SK-N-SH (cell line): ENCODE measurements around the gene PPIP5K1. TPM values are rescaled to one million over a fixed set of nuclear protein-coding genes. Genes with fewer than 3 reads are reported as not detected.

Experiments used
- CTCF ChIA-PET: fragments of 300-600, 350-600 bp; formaldehyde crosslinking; extraction: SDS; loops from one replicate; lab custom pipeline; 2021; lab: Yijun Ruan, JAX
- POLR2A ChIA-PET: fragments of 350-600 bp; sonication (Branson Sonifier 250); formaldehyde crosslinking; extraction: SDS; loops from one replicate; lab custom pipeline; 2020; ENCODE audit warnings: antibody characterized with exemption, inconsistent platforms; lab: Yijun Ruan, JAX
- DNase-seq: peaks from one replicate; pipeline ENCODE4 v3.0.0; 2012
- H2AFZ ChIP-seq: fragments of 200-600 bp; sonication (generic); 2 replicates; pipeline ENCODE4 v1.8.1; 2016; ENCODE audit warnings: antibody characterized with exemption, mild to moderate bottlenecking, low read depth
- H3F3A ChIP-seq: fragments of 200-600 bp; sonication (generic); replicated peaks from 2 replicates; pipeline ENCODE3; 2016; ENCODE audit warnings: antibody characterized with exemption, mild to moderate bottlenecking; ENCODE audit not compliant: insufficient read depth
- H3K27ac ChIP-seq, 2 experiments: fragments of 200-500 bp in 1 of 2; fragments of 200-600 bp in 1 of 2; sonication (Bioruptor generic) in 1 of 2; sonication (generic), shearing (Covaris generic) in 1 of 2; 2 replicates each; pipeline versions ENCODE4 v1.5.1 to v1.6.1; 2014 to 2016; ENCODE audit warnings: low read depth in 2 of 2, inconsistent platforms in 1 of 2, low read length in 1 of 2, mild to moderate bottlenecking in 1 of 2, mixed read lengths in 1 of 2
- H3K27me3 ChIP-seq: fragments of 200-600 bp; sonication (generic), shearing (Covaris generic); 2 replicates; pipeline ENCODE4 v1.6.1; 2016; ENCODE audit warnings: mixed run types; ENCODE audit not compliant: insufficient read depth
- H3K36me3 ChIP-seq, 2 experiments: fragments of 200-500 bp in 1 of 2; fragments of 200-600 bp in 1 of 2; sonication (Bioruptor generic) in 1 of 2; sonication (generic) in 1 of 2; replicated peaks in 1 of 2; 2 replicates each; pipeline versions ENCODE3 to v1.5.1; 2014 to 2016; ENCODE audit warnings: low read length in 1 of 2, mild to moderate bottlenecking in 1 of 2; ENCODE audit not compliant: insufficient read depth in 2 of 2, control insufficient read depth in 1 of 2
- H3K4me1 ChIP-seq, 2 experiments: fragments of 200-500 bp in 1 of 2; fragments of 200-600 bp in 1 of 2; sonication (Bioruptor generic) in 1 of 2; sonication (generic), shearing (Covaris generic) in 1 of 2; 2 replicates each; pipeline versions ENCODE4 v1.5.1 to v1.6.1; 2014 to 2016; ENCODE audit warnings: low read depth in 1 of 2, low read length in 1 of 2, mixed run types in 1 of 2; ENCODE audit not compliant: insufficient read depth in 2 of 2, control insufficient read depth in 1 of 2
- H3K4me2 ChIP-seq: fragments of 200-600 bp; sonication (generic), shearing (Covaris generic); 2 replicates; pipeline ENCODE4 v1.6.1; 2017; ENCODE audit warnings: mixed run types
- H3K4me3 ChIP-seq, 2 experiments: fragments of 200-500 bp in 1 of 2; fragments of 200-600 bp in 1 of 2; sonication (Bioruptor generic) in 1 of 2; sonication (generic), shearing (Covaris generic) in 1 of 2; 2 replicates each; pipeline versions ENCODE4 v1.5.1 to v1.8.1; 2014 to 2016; ENCODE audit warnings: low read depth in 2 of 2, inconsistent platforms in 1 of 2, low read length in 1 of 2, mild to moderate bottlenecking in 1 of 2, mixed read lengths in 1 of 2, moderate library complexity in 1 of 2
- H3K79me2 ChIP-seq: fragments of 200-600 bp; sonication (generic); 2 replicates; pipeline ENCODE4 v1.8.1; 2017; ENCODE audit warnings: mild to moderate bottlenecking; ENCODE audit not compliant: insufficient read depth
- H3K9ac ChIP-seq: fragments of 200-600 bp; sonication (generic); 2 replicates; pipeline ENCODE4 v1.6.1; 2017; ENCODE audit warnings: mixed run types
- H3K9me2 ChIP-seq: fragments of 200-600 bp; sonication (generic); 2 replicates; pipeline ENCODE4 v1.6.1; 2017; ENCODE audit warnings: mixed run types
- H3K9me3 ChIP-seq: fragments of 200-600 bp; sonication (generic); 2 replicates; pipeline ENCODE4 v1.6.1; 2017; ENCODE audit warnings: mixed run types, mild to moderate bottlenecking, moderate library complexity
- H4K20me1 ChIP-seq: fragments of 200-600 bp; sonication (generic); 2 replicates; pipeline ENCODE4 v1.6.1; 2017; ENCODE audit warnings: mild to moderate bottlenecking, mixed run types; ENCODE audit not compliant: insufficient read depth
- ELF1 ChIP-seq: IDR thresholded peaks from 2 replicates; pipeline ENCODE4 v1.4.0; 2012
- EP300 ChIP-seq, 2 experiments: IDR thresholded peaks; 2 replicates each; pipeline versions ENCODE4 v1.4.0 to v1.6.1; 2012; ENCODE audit warnings: borderline replicate concordance in 1 of 2, low read depth in 1 of 2, low read length in 1 of 2
- FOSL2 ChIP-seq: IDR thresholded peaks from 2 replicates; pipeline ENCODE4 v1.4.0; 2012; ENCODE audit warnings: low read depth, mild to moderate bottlenecking, moderate library complexity, borderline replicate concordance
- FOXM1 ChIP-seq: IDR thresholded peaks from 2 replicates; pipeline ENCODE4 v1.4.0; 2012; ENCODE audit warnings: low read depth, mild to moderate bottlenecking
- GATA2 ChIP-seq: sonication (generic); formaldehyde crosslinking; IDR thresholded peaks from 2 replicates; pipeline ENCODE4 v1.5.0; 2020; ENCODE audit warnings: mild to moderate bottlenecking, missing genetic modification reagents
- MXI1 ChIP-seq: IDR thresholded peaks from 2 replicates; pipeline ENCODE4 v1.6.1; 2012; ENCODE audit warnings: mild to moderate bottlenecking, low read depth, low read length, improper control_type of control experiment
- NFIC ChIP-seq: IDR thresholded peaks from 2 replicates; pipeline ENCODE4 v1.4.0; 2012; ENCODE audit warnings: borderline replicate concordance
- NRF1 ChIP-seq: IDR thresholded peaks from 2 replicates; pipeline ENCODE4 v1.6.1; 2012; ENCODE audit warnings: low read depth, mild to moderate bottlenecking, low read length
- RFX5 ChIP-seq: IDR thresholded peaks from 2 replicates; pipeline ENCODE4 v1.6.1; 2012; ENCODE audit warnings: mild to moderate bottlenecking, improper control_type of control experiment, low read length
- RXRA ChIP-seq: IDR thresholded peaks from 2 replicates; pipeline ENCODE4 v1.4.0; 2012; ENCODE audit warnings: low read depth, mild to moderate bottlenecking, borderline replicate concordance
- SMC3 ChIP-seq: IDR thresholded peaks from 2 replicates; pipeline ENCODE4 v1.6.1; 2012; ENCODE audit warnings: low read depth, low read length, improper control_type of control experiment
- TEAD4 ChIP-seq: IDR thresholded peaks from 2 replicates; pipeline ENCODE4 v1.4.0; 2012; ENCODE audit warnings: mild to moderate bottlenecking, borderline replicate concordance; ENCODE audit not compliant: insufficient read depth
- YY1 ChIP-seq: IDR thresholded peaks from 2 replicates; pipeline ENCODE4 v1.4.0; 2012; ENCODE audit warnings: low read depth, mild to moderate bottlenecking
- polyA plus RNA-seq, 3 experiments: library from polyadenylated mRNA; depleted of rRNA; stranded (reverse); fragments of >200 nt; gene quantifications; 2 replicates each; pipeline ENCODE4 v1.2.3, GENCODE V29; 2012
- TF ChIP-seq, protein P1 (sequence below): IDR thresholded peaks from 2 replicates; pipeline ENCODE4 v1.4.0; 2012; ENCODE audit warnings: low read depth, borderline replicate concordance
- TF ChIP-seq, protein P2 (sequence below): fragments of 150-350 bp; IDR thresholded peaks from 2 replicates; pipeline ENCODE4 v1.6.1; 2017; ENCODE audit warnings: antibody characterized with exemption, low read length, low read depth, borderline replicate concordance
- TF ChIP-seq, protein P3 (sequence below): IDR thresholded peaks from 2 replicates; pipeline ENCODE4 v1.4.0; 2012; ENCODE audit warnings: low read depth
- TF ChIP-seq, protein P4 (sequence below): fragments of 200-600 bp; sonication (generic); IDR thresholded peaks from 2 replicates; pipeline ENCODE4 v1.6.1; 2017; ENCODE audit warnings: antibody characterized with exemption, mild to moderate bottlenecking, moderate library complexity
- TF ChIP-seq, protein P5 (sequence below): IDR thresholded peaks from 2 replicates; pipeline ENCODE4; 2012
- TF ChIP-seq, protein P6 (sequence below): IDR thresholded peaks from 2 replicates; pipeline ENCODE4 v1.4.0; 2012; ENCODE audit warnings: low read depth, borderline replicate concordance
- TF ChIP-seq, protein P7 (sequence below): fragments of 150-350 bp; IDR thresholded peaks from 2 replicates; pipeline ENCODE4 v1.6.1; 2016; ENCODE audit warnings: mild to moderate bottlenecking, low read depth, low read length

Gene PPIP5K1
- polyA plus RNA-seq, 1 of the 3 experiments (the other 2 are of a cell fraction) = 28.5 TPM

DNA sequence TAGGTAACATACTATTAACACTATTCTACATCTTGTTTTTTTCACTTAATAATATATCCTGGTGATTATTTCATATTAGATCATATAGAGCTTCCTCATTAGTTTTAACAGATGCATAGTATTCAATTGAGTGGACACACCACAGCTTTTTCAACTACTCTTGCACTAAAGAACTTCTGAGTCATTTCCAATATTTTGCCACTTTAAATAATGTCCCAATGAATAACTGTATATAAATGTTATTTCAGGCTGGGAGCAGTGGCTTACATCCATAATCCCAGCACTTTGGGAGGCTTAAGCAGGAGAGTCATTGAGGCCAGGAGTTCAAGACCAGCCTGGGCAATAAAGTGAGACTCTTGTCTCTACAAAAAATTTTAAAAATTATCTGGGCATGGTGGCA is 45.7 kb downstream of the PPIP5K1 start:
- DNase-seq = no peak
- H4K20me1 ChIP-seq = no peaks in the 10 kb centered on the region
- H3K9me3 ChIP-seq = peaks cover 17% of the 10 kb centered on the region
- no peaks in the 10 kb centered on the region for H3K36me3 ChIP-seq
- no peaks in the 10 kb centered on the region for H3K9me2 ChIP-seq
- H3K4me3 ChIP-seq = no peak overlapping the region
- no peak overlapping the region for H3K9ac ChIP-seq
- no peak overlapping the region for H3K27ac ChIP-seq
- H3K4me1 ChIP-seq = no peaks in the 10 kb centered on the region
- H3K4me2 ChIP-seq = no peak overlapping the region
- H3K79me2 ChIP-seq = no peaks in the 10 kb centered on the region
- no peaks in the 10 kb centered on the region for H3F3A ChIP-seq
- ChIA-PET CTCF (interaction anchor here (0.6 to 1.5 kb wide), 2 partner anchors 8 to 110 kb away, joined by 3 read pairs; no protein-coding TSS in a partner anchor), POLR2A (no interaction called here)
- H2AFZ ChIP-seq = no peak overlapping the region
- TF ChIP-seq, protein P1, sequence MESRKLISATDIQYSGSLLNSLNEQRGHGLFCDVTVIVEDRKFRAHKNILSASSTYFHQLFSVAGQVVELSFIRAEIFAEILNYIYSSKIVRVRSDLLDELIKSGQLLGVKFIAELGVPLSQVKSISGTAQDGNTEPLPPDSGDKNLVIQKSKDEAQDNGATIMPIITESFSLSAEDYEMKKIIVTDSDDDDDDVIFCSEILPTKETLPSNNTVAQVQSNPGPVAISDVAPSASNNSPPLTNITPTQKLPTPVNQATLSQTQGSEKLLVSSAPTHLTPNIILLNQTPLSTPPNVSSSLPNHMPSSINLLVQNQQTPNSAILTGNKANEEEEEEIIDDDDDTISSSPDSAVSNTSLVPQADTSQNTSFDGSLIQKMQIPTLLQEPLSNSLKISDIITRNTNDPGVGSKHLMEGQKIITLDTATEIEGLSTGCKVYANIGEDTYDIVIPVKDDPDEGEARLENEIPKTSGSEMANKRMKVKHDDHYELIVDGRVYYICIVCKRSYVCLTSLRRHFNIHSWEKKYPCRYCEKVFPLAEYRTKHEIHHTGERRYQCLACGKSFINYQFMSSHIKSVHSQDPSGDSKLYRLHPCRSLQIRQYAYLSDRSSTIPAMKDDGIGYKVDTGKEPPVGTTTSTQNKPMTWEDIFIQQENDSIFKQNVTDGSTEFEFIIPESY = no peak
- TF ChIP-seq FOXM1 (no peak), NRF1 (no peak), YY1 (no peak), TEAD4 (no peak), RXRA (no peak), ELF1 (no peak), NFIC (no peak), RFX5 (no peak), EP300 (IDR thresholded peaks at IDR 0.05; ENCODE audit: borderline replicate concordance in 1 of 2, low read depth in 1 of 2, low read length in 1 of 2) (no peak), MXI1 (no peak), SMC3 (no peak), FOSL2 (no peak), GATA2 (CRISPR knock-in tag) (no peak)
- TF ChIP-seq, protein P2, sequence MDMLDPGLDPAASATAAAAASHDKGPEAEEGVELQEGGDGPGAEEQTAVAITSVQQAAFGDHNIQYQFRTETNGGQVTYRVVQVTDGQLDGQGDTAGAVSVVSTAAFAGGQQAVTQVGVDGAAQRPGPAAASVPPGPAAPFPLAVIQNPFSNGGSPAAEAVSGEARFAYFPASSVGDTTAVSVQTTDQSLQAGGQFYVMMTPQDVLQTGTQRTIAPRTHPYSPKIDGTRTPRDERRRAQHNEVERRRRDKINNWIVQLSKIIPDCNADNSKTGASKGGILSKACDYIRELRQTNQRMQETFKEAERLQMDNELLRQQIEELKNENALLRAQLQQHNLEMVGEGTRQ = no peak
- TF ChIP-seq, protein P3, sequence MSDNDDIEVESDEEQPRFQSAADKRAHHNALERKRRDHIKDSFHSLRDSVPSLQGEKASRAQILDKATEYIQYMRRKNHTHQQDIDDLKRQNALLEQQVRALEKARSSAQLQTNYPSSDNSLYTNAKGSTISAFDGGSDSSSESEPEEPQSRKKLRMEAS = no peak
- TF ChIP-seq, protein P4, sequence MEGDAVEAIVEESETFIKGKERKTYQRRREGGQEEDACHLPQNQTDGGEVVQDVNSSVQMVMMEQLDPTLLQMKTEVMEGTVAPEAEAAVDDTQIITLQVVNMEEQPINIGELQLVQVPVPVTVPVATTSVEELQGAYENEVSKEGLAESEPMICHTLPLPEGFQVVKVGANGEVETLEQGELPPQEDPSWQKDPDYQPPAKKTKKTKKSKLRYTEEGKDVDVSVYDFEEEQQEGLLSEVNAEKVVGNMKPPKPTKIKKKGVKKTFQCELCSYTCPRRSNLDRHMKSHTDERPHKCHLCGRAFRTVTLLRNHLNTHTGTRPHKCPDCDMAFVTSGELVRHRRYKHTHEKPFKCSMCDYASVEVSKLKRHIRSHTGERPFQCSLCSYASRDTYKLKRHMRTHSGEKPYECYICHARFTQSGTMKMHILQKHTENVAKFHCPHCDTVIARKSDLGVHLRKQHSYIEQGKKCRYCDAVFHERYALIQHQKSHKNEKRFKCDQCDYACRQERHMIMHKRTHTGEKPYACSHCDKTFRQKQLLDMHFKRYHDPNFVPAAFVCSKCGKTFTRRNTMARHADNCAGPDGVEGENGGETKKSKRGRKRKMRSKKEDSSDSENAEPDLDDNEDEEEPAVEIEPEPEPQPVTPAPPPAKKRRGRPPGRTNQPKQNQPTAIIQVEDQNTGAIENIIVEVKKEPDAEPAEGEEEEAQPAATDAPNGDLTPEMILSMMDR = no peak
- TF ChIP-seq, protein P5, sequence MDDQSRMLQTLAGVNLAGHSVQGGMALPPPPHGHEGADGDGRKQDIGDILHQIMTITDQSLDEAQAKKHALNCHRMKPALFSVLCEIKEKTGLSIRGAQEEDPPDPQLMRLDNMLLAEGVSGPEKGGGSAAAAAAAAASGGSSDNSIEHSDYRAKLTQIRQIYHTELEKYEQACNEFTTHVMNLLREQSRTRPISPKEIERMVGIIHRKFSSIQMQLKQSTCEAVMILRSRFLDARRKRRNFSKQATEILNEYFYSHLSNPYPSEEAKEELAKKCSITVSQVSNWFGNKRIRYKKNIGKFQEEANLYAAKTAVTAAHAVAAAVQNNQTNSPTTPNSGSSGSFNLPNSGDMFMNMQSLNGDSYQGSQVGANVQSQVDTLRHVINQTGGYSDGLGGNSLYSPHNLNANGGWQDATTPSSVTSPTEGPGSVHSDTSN = no peak
- TF ChIP-seq, protein P6, sequence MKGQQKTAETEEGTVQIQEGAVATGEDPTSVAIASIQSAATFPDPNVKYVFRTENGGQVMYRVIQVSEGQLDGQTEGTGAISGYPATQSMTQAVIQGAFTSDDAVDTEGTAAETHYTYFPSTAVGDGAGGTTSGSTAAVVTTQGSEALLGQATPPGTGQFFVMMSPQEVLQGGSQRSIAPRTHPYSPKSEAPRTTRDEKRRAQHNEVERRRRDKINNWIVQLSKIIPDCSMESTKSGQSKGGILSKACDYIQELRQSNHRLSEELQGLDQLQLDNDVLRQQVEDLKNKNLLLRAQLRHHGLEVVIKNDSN = no peak
- TF ChIP-seq, protein P7, sequence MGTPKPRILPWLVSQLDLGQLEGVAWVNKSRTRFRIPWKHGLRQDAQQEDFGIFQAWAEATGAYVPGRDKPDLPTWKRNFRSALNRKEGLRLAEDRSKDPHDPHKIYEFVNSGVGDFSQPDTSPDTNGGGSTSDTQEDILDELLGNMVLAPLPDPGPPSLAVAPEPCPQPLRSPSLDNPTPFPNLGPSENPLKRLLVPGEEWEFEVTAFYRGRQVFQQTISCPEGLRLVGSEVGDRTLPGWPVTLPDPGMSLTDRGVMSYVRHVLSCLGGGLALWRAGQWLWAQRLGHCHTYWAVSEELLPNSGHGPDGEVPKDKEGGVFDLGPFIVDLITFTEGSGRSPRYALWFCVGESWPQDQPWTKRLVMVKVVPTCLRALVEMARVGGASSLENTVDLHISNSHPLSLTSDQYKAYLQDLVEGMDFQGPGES = no peak
- TF ChIP-seq, all 33 proteins: peak for 0
- no peaks in the 10 kb centered on the region for H3K27me3 ChIP-seq
